HTERT RPE-1 (cell line): ENCODE data around the gene MZT2B.
"Not testable (repeated sequence)": the region's sequence is repeated elsewhere in the genome, so short reads cannot be mapped to it uniquely, and the experiment has no call there.

Experiments
- in situ Hi-C: fragments of 300-500 bp; cut with MboI; formaldehyde crosslinking; loops from 4 replicates; pipeline ENCODE4 v1.14.3; 2020; ENCODE audit warnings: low sequenced_read_pairs

Gene MZT2B

DNA sequence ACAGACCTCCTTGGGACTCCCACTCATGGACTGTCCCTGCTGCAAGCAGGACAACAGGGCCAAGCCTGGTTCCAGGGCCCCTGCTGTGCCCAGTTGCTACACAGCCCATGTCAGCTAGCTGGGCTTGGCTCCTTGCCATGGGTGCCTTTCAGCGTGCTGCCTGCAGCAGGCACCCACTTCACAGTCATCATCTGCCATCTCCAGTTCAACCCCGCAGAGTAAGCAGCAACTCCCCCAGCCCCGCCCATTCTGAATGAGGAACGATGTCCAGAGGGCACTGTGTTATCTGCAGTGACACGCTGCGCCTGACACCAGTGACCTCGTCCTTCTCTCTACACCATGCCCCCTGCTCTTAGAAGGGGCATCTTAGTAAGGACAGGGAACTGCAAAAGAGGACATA lies 20.5 kb downstream of the MZT2B start:
- in situ Hi-C loops, result not testable (repeated sequence)

DNA sequence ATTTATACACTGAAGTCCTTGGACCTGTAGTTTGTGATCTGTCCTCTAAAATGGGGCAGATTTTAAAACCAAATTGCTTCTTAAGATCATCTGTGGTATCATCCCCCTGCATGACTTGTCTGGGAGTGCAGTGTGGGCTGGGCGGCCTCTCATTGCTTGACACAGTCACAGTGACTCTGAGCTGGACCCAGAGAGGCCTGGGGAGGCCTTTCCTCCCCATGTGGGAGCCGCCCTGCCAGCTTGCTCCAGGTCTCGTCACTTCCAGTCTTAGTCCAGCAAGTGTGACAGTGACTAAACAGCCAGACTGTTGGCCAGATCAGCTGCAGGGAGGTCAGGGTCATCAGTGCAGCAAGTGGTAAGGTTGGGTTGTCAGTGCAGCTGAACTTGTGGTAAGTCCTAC lies 21.1 kb downstream of the MZT2B start:
- in situ Hi-C loops, result not testable (repeated sequence)

- in situ Hi-C loops, result not testable (repeated sequence)
These were observed 25.0 kb downstream of the MZT2B start for GRCh38 chr2:130207051-130207450.

DNA sequence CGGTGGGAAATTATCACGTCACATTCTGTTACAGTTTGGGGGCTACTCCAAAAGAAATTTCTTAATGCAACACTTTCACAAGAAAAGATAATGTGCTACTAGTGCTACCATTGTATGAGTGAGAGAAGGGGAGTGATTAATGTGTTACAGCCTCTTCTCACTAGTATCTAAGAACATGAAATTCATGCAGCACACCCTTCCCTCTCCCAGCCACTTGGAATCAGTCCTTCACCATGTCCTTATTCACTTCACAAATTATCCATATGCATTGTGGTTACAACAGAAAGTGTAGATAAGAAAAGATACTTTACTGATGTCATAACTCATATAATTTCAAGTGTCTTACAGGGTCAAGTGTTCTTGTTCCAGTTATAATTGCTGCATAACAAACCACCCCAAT lies 37.1 kb downstream of the MZT2B start:
- in situ Hi-C loops, result not testable (repeated sequence)

DNA sequence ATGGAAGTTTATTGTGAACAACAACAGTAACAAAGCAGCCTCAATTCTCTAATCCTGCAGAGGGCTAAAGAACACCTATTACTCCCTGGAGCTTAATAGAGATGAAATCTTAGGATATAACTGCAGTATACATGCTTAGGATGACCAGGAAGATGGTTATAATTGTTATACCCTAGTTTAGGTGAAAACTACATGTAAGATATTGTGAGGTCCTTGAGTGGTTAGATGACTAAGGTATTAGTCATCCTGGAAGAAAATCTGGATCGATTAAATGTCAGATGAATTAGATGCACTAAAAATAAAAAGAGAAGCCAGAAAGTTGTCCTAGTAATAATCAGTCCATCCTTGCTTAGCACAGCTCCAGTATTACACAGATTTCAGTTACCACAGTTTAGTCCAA lies 38.4 kb downstream of the MZT2B start:
- in situ Hi-C loops, result not testable (repeated sequence)

- in situ Hi-C loops, result not testable (repeated sequence)
These were observed 40.5 kb downstream of the MZT2B start for GRCh38 chr2:130222523-130222922.

DNA sequence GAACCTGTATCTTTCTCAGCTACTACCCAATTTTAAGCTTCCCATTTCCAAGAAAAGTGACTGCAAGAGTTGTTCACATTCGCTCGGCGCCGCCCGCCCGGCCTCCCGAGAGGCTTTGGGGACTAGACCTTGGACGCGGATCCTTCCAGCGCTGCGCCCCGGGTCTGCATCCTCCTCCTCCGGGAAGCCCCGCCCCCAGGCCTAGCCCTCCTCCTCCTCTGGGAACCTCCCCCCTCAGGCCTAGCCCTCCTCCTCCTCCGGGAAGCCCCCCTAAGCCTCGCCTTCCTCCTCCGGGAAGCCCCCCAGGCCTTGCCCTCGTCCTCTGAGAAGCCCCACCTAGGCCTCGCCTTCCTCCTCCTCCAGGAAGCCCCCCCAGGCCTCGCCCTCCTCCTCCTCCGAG lies 45.9 kb downstream of the MZT2B start:
- in situ Hi-C loops, result not testable (repeated sequence)

DNA sequence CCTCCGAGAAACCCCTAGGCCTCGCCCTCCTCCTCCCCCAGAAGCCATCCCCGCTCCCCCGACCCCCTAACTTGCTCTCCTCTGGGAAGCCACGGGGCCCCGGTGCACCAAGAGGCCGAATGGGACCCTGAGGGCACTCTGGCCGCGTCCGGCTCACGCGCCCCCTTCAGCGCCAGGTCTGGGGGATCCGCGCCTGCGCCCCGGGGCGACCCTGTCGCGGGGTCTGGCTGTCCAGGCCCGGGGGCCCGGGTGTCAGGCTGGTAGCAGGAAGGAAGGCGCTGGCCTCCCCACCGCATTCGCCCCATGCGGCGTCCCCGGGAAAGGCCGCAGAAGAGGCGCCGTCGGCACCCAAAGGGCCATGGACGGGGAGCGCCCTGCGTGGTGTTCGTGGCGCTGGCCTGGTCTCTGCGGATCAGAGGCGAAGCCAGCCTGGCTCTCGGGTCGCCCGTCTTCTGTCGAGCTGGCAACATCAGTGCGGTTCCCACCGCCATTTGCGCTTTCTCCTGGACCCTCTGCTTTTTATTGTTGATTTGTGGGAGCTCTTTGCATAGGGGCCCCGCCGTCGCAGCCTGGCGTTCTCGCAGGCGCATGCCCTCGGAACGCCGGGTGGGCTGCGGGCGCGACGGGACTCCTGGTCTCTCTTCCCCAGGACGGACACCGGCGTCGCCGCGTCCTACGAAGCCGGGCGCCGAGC lies 46.6 kb downstream of the MZT2B start:
- in situ Hi-C loops, result not testable (repeated sequence)

DNA sequence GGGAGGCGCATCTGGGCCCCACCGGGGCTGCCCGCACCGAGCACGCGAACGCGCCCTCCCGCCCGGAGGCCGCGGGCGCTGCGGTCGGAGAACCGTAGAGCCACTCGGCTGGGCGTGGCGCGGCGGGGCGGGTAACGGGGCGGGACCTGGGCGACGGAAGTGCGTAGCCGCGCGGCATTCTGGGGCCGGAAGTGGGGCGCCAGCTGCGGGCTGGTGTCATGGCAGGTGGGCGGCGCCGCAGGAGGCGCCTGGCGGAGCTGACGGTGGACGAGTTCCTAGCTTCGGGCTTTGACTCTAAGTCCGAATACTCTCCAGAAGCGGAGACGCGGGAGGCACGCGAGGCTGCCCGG lies 47.1 kb downstream of the MZT2B start:
- in situ Hi-C loops, result not testable (repeated sequence)

DNA sequence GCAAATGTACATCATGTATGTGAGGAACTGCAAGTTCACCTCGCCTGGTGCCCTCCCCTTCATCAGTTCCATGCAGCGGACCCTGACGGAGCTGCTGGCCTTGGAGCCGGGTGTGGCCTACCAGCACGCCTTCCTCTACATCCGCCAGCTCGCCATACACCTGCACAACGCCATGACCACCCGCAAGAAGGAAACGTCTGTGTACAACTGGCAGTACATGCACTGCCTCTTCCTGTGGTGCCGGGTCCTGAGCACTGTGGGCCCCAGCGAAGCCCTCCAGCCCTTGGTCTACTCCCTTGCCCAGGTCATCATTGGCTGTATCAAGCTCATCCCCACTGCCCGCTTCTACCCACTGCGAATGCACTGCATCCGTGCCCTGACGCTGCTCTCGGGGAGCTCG lies 48.3 kb downstream of the MZT2B start:
- in situ Hi-C loops, result not testable (repeated sequence)

GRCh38 chr2:130230907-130231306 lies 48.8 kb downstream of the MZT2B start:
- in situ Hi-C loops, result not testable (repeated sequence)

- in situ Hi-C loops, result no loop called here
These were observed 49.6 kb downstream of the MZT2B start for GRCh38 chr2:130231656-130232055.

- in situ Hi-C loops, result not testable (repeated sequence)
These were observed 51.0 kb downstream of the MZT2B start for GRCh38 chr2:130233066-130233465.

DNA sequence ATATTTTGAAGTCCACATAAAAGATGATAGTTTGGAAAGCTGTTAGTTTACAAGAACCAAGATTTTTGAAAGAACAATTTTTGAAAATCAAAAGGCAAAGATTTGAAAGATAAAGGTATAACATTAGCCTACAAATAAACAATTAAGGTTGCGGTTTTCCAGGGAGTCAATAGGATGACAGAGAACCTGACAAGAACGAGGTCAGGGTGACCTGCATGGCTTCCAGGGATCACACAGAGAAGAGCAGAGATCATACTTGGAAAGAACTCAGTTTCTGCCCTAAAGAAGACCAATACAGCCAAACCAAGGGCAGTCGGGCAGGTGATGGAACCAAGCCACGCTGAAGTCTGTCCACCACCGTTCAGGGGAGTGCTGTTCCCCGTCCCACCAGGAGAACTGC lies 57.5 kb downstream of the MZT2B start:
- in situ Hi-C loops, result not testable (repeated sequence)
